HEK293 (cell line): Measurements from ENCODE around the gene EXOC3L2.
A peak's percentile ranks its signal among the peaks of the same experiment; 100 is the strongest.

Source experiments
- CTCF ChIA-PET: fragments of 350-600 bp; formaldehyde crosslinking; extraction: SDS; loops from one replicate; lab custom pipeline; 2021; ENCODE audit warnings: antibody characterized with exemption; lab: Yijun Ruan, JAX
- POLR2A ChIA-PET: fragments of 300-600 bp; formaldehyde crosslinking; extraction: SDS; loops from one replicate; lab custom pipeline; 2020; ENCODE audit warnings: antibody characterized with exemption, inconsistent platforms; lab: Yijun Ruan, JAX
- H3K27ac ChIP-seq: fragments of 200-500 bp; sonication (Bioruptor generic); 2 replicates; pipeline ENCODE4 v1.5.1; 2014; ENCODE audit warnings: low read depth, low read length, control low read depth, inconsistent platforms; ENCODE audit errors: extremely low read depth
- H3K36me3 ChIP-seq, 2 experiments: fragments of 200-500 bp in 1 of 2; sonication (Bioruptor generic) in 1 of 2; 1 replicate in 1 of 2; 2 replicates in 1 of 2; pipeline ENCODE4 v1.5.1; 2014 to 2017; ENCODE audit warnings: inconsistent platforms in 2 of 2, low read length in 2 of 2; ENCODE audit not compliant: control insufficient read depth in 2 of 2, insufficient read depth in 1 of 2
- H3K4me1 ChIP-seq: fragments of 200-500 bp; sonication (Bioruptor generic); 2 replicates; pipeline ENCODE4 v1.5.1; 2014; ENCODE audit warnings: mild to moderate bottlenecking, low read length, inconsistent platforms; ENCODE audit not compliant: control insufficient read depth, insufficient read depth
- H3K4me3 ChIP-seq: 2 replicates; pipeline ENCODE4 v1.5.1; 2011; ENCODE audit warnings: low read depth, mild to moderate bottlenecking, control low read depth, low read length, moderate library complexity
- H3K9me3 ChIP-seq: fragments of 200-500 bp; sonication (Bioruptor generic); 2 replicates; pipeline ENCODE4 v1.5.1; 2014; ENCODE audit warnings: low read depth, low read length, inconsistent platforms; ENCODE audit not compliant: control insufficient read depth, insufficient read depth
- BCL11B ChIP-seq: fragments of 450-650 bp; formaldehyde crosslinking; IDR thresholded peaks from 2 replicates; pipeline ENCODE4 v1.5.1; 2016; ENCODE audit warnings: low read depth, missing biosample characterization, missing genetic modification characterization
- GFI1B ChIP-seq: fragments of 450-650 bp; formaldehyde crosslinking; IDR thresholded peaks from 2 replicates; pipeline ENCODE4 v1.5.1; 2016; ENCODE audit warnings: missing biosample characterization, missing genetic modification characterization
- GLIS1 ChIP-seq: fragments of 450-650 bp; formaldehyde crosslinking; IDR thresholded peaks from 2 replicates; pipeline ENCODE4 v1.5.1; 2016; ENCODE audit warnings: missing biosample characterization, missing genetic modification characterization
- KLF7 ChIP-seq: fragments of 450-650 bp; formaldehyde crosslinking; IDR thresholded peaks from 2 replicates; pipeline ENCODE4 v1.5.1; 2016; ENCODE audit warnings: missing biosample characterization, missing genetic modification characterization, borderline replicate concordance
- KLF9 ChIP-seq: fragments of 450-650 bp; formaldehyde crosslinking; IDR thresholded peaks from 2 replicates; pipeline ENCODE4 v1.5.1; 2016; ENCODE audit warnings: missing biosample characterization, missing genetic modification characterization, low read depth
- PATZ1 ChIP-seq: fragments of 450-650 bp; formaldehyde crosslinking; IDR thresholded peaks from 2 replicates; pipeline ENCODE4 v1.5.1; 2016; ENCODE audit warnings: missing biosample characterization, missing genetic modification characterization
- YY2 ChIP-seq: fragments of 450-650 bp; formaldehyde crosslinking; IDR thresholded peaks from 2 replicates; pipeline ENCODE4 v1.5.1; 2016; ENCODE audit warnings: missing biosample characterization, missing genetic modification characterization
- ZBTB1 ChIP-seq: fragments of 450-650 bp; formaldehyde crosslinking; IDR thresholded peaks from 2 replicates; pipeline ENCODE4 v1.5.1; 2016; ENCODE audit warnings: missing biosample characterization, missing genetic modification characterization
- ZBTB17 ChIP-seq: fragments of 450-650 bp; formaldehyde crosslinking; IDR thresholded peaks from 2 replicates; pipeline ENCODE4 v1.5.1; 2016; ENCODE audit warnings: missing biosample characterization, missing genetic modification characterization
- ZNF18 ChIP-seq: fragments of 450-650 bp; formaldehyde crosslinking; IDR thresholded peaks from 2 replicates; pipeline ENCODE4 v1.5.1; 2016; ENCODE audit warnings: missing biosample characterization, missing genetic modification characterization
- ZNF202 ChIP-seq: fragments of 450-650 bp; formaldehyde crosslinking; IDR thresholded peaks from 2 replicates; pipeline ENCODE4 v1.5.1; 2016; ENCODE audit warnings: missing biosample characterization, missing genetic modification characterization, borderline replicate concordance
- ZNF266 ChIP-seq: fragments of 450-650 bp; formaldehyde crosslinking; IDR thresholded peaks from 2 replicates; pipeline ENCODE4 v1.5.1; 2016; ENCODE audit warnings: missing biosample characterization, missing genetic modification characterization, low read depth
- ZNF394 ChIP-seq: fragments of 450-650 bp; formaldehyde crosslinking; IDR thresholded peaks from 2 replicates; pipeline ENCODE4 v1.5.1; 2016; ENCODE audit warnings: missing biosample characterization, missing genetic modification characterization, mild to moderate bottlenecking, moderate library complexity, borderline replicate concordance
- ZNF623 ChIP-seq: fragments of 450-650 bp; formaldehyde crosslinking; IDR thresholded peaks from 2 replicates; pipeline ENCODE4 v1.5.1; 2016; ENCODE audit warnings: missing biosample characterization, missing genetic modification characterization
- ZNF645 ChIP-seq: fragments of 450-650 bp; formaldehyde crosslinking; IDR thresholded peaks from 2 replicates; pipeline ENCODE4; 2016; ENCODE audit warnings: missing biosample characterization, missing genetic modification characterization
- ZNF654 ChIP-seq: fragments of 450-650 bp; formaldehyde crosslinking; IDR thresholded peaks from 2 replicates; pipeline ENCODE4 v1.5.1; 2016; ENCODE audit warnings: low read depth, missing biosample characterization, missing genetic modification characterization
- ZNF658 ChIP-seq: fragments of 450-650 bp; formaldehyde crosslinking; IDR thresholded peaks from 2 replicates; pipeline ENCODE4; 2016; ENCODE audit warnings: missing biosample characterization, missing genetic modification characterization
- ZNF776 ChIP-seq: fragments of 450-650 bp; formaldehyde crosslinking; IDR thresholded peaks from 2 replicates; pipeline ENCODE4 v1.5.0; 2017; ENCODE audit warnings: missing biosample characterization, missing genetic modification characterization, borderline replicate concordance
- ZSCAN30 ChIP-seq: fragments of 450-650 bp; IDR thresholded peaks from 2 replicates; pipeline ENCODE4 v1.5.1; 2018; ENCODE audit warnings: missing biosample characterization, mild to moderate bottlenecking, missing genetic modification characterization, moderate library complexity
- ZSCAN5A ChIP-seq: fragments of 450-650 bp; formaldehyde crosslinking; IDR thresholded peaks from 2 replicates; pipeline ENCODE4 v1.5.1; 2016; ENCODE audit warnings: missing biosample characterization, missing genetic modification characterization
- TF ChIP-seq, protein P1 (sequence below): fragments of 450-650 bp; formaldehyde crosslinking; IDR thresholded peaks from 2 replicates; pipeline ENCODE4 v1.5.1; 2016; ENCODE audit warnings: missing biosample characterization, missing genetic modification characterization
- TF ChIP-seq, protein P2 (sequence below): fragments of 450-650 bp; formaldehyde crosslinking; IDR thresholded peaks from 2 replicates; pipeline ENCODE4 v1.5.1; 2016; ENCODE audit warnings: missing biosample characterization, missing genetic modification characterization

Gene EXOC3L2

DNA sequence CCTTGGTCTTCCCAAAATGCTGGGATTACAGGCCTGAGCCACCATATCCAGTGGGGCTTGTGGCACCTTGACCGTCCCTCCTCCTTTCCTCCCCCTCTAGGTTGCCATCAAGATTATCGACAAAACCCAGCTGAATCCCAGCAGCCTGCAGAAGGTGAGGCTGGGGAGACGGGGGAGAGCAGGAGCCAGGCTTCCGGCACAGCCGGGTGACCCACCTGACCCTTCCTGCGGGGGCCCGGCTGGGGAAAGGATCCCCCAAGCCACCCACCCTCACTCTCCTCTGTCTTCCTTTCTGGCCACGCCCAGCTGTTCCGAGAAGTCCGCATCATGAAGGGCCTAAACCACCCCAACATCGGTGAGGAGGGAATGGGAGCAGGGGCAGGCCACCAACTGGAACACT, 17.8 kb upstream of the EXOC3L2 start (continued):
- TF ChIP-seq ZNF18 (tag by site-specific recombination) (no peak), ZNF266 (tag by site-specific recombination) (no peak), ZNF202 (tag by site-specific recombination) (no peak), ZNF776 (tag by site-specific recombination) (no peak), KLF7 (tag by site-specific recombination) (no peak), ZSCAN30 (tag by site-specific recombination) (no peak)
- TF ChIP-seq, protein P1, sequence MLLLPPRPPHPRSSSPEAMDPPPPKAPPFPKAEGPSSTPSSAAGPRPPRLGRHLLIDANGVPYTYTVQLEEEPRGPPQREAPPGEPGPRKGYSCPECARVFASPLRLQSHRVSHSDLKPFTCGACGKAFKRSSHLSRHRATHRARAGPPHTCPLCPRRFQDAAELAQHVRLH (tag by site-specific recombination) = no peak

DNA sequence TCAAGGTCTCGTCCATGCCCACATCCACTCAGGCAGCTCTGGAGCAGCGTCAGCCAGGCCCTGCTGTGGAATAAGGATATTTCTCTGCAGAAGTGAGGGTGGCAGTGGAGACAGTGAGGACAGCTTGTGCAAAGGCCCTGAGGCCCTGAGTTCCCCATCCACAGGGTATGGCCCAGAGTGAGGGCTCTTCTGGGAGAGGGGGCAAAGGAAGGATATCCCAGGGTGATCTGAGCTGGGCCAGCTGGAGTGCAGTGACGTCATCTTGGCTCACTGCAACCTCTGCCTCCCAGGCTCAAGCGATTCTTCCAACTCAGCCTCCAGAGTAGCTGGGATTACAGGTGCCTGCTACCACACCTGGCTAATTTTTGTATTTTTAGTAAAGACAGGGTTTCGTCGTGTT, 17.4 kb upstream of the EXOC3L2 start:
- Histone ChIP-seq H3K4me1 (no peaks in the 10 kb centered on the region), H3K36me3 (peaks cover 21 to 58% of the 10 kb centered on the region in 2 experiments), H3K4me3 (no peak overlapping the region), H3K27ac (no peak overlapping the region), H3K9me3 (no peaks in the 10 kb centered on the region)
- ChIA-PET POLR2A (interaction anchor here (0.7 to 0.9 kb wide), 2 partner anchors 12 to 44 kb away, joined by 3 read pairs; no protein-coding TSS in a partner anchor), CTCF (interaction anchor here (0.8 kb wide), 1 partner anchor 77 kb away, joined by 3 read pairs; no protein-coding TSS in a partner anchor)
- TF ChIP-seq ZBTB1 (tag by site-specific recombination) (no peak), ZNF394 (tag by site-specific recombination) (peak; percentile 30; the same call in 1 of the 2 replicates), ZNF645 (tag by site-specific recombination) (no peak), ZNF623 (tag by site-specific recombination) (peak; percentile 97)

DNA sequence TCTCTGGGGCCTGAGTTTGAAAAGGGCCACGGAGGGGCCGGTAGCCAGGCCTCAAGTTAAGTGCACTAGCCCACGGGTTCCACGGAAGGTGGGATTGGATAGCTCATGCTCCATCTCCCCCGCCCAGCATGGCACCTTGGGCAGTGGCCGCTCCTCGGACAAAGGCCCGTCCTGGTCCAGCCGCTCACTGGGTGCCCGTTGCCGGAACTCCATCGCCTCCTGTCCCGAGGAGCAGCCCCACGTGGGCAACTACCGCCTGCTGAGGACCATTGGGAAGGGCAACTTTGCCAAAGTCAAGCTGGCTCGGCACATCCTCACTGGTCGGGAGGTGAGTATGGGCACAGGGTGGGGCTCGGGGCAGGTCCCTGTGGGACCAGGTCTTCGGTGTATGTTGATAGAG, 13.7 kb upstream of the EXOC3L2 start:
- ChIA-PET CTCF (interaction anchor here (1.8 kb wide), 1 partner anchor 10 kb away, joined by 6 read pairs; no protein-coding TSS in a partner anchor), POLR2A (no interaction called here)
- no peaks in the 10 kb centered on the region for H3K9me3 ChIP-seq
- H3K4me1 ChIP-seq = no peaks in the 10 kb centered on the region; the same call in 1 of the 2 replicates
- H3K36me3 ChIP-seq = peaks cover 17 to 37% of the 10 kb centered on the region in 2 experiments
- no peak overlapping the region for H3K4me3 ChIP-seq
- no peak overlapping the region for H3K27ac ChIP-seq
- no peak for TF ChIP-seq KLF9
- TF ChIP-seq, protein P2, sequence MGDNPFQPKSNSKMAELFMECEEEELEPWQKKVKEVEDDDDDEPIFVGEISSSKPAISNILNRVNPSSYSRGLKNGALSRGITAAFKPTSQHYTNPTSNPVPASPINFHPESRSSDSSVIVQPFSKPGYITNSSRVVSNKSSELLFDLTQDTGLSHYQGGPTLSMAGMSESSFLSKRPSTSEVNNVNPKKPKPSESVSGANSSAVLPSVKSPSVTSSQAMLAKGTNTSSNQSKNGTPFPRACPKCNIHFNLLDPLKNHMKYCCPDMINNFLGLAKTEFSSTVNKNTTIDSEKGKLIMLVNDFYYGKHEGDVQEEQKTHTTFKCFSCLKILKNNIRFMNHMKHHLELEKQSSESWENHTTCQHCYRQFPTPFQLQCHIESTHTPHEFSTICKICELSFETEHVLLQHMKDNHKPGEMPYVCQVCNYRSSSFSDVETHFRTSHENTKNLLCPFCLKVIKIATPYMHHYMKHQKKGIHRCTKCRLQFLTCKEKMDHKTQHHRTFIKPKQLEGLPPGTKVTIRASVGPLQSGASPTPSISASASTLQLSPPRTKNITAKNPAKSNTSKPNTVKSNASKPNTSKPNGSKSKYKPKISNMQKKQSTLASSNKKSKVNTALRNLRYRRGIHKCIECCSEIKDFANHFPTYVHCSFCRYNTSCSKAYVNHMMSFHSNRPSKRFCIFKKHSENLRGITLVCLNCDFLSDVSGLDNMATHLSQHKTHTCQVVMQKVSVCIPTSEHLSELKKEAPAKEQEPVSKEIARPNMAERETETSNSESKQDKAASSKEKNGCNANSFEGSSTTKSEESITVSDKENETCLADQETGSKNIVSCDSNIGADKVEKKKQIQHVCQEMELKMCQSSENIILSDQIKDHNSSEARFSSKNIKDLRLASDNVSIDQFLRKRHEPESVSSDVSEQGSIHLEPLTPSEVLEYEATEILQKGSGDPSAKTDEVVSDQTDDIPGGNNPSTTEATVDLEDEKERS = no peak
- no peak for TF ChIP-seq GFI1B (tag by site-specific recombination)
- no peak for TF ChIP-seq GLIS1 (tag by site-specific recombination)
- TF ChIP-seq BCL11B (tag by site-specific recombination) = no peak
- TF ChIP-seq ZNF658 = no peak
- TF ChIP-seq PATZ1 (tag by site-specific recombination) = no peak
- no peak for TF ChIP-seq ZNF654 (tag by site-specific recombination)
- TF ChIP-seq YY2 (tag by site-specific recombination) = no peak
- no peak for TF ChIP-seq ZBTB17 (tag by site-specific recombination)
- TF ChIP-seq ZSCAN5A (tag by site-specific recombination) = no peak
